Type B pancreatic cell (in vitro differentiated cells): ENCODE data around the gene HCST. TPM values are rescaled to one million over a fixed set of nuclear protein-coding genes. Genes with fewer than 3 reads are reported as not detected.

ENCODE experiments used
- DNase-seq: peaks from one replicate; pipeline ENCODE4 v3.0.0; 2021; ENCODE audit warnings: mixed read lengths; ENCODE audit not compliant: unreplicated experiment; ENCODE audit errors: extremely low spot score
- H3K27ac Mint-ChIP-seq: 2 replicates; pipeline ENCODE4 v1.8.0; 2021; ENCODE audit warnings: mild to moderate bottlenecking, mixed read lengths
- H3K27me3 Mint-ChIP-seq: 2 replicates; pipeline ENCODE4 v1.8.0; 2021; ENCODE audit warnings: mixed read lengths
- H3K36me3 Mint-ChIP-seq: 2 replicates; pipeline ENCODE4 v1.8.0; 2021; ENCODE audit warnings: mixed read lengths
- H3K4me1 Mint-ChIP-seq: one replicate; pipeline ENCODE4 v1.8.0; 2021; ENCODE audit warnings: mixed read lengths; ENCODE audit not compliant: unreplicated experiment
- H3K4me3 Mint-ChIP-seq: 2 replicates; pipeline ENCODE4 v1.8.0; 2021; ENCODE audit warnings: mild to moderate bottlenecking, mixed read lengths
- H3K9me3 Mint-ChIP-seq: 2 replicates; pipeline ENCODE4 v1.8.0; 2021; ENCODE audit warnings: mixed read lengths
- total RNA-seq: library from RNA; stranded (reverse); gene quantifications from 2 replicates; pipeline ENCODE4 v1.2.1, GENCODE V29; 2021; ENCODE audit warnings: low replicate concordance
- TF ChIP-seq, protein P1 (sequence below): fragments of 200-600 bp; sonication (generic); conservative IDR thresholded peaks from 2 replicates; pipeline ENCODE4 v1.5.0; 2021; ENCODE audit warnings: antibody characterized with exemption, mild to moderate bottlenecking

HCST gene
- total RNA-seq, 1 donor from 2014 or later: 1.3 TPM

DNA sequence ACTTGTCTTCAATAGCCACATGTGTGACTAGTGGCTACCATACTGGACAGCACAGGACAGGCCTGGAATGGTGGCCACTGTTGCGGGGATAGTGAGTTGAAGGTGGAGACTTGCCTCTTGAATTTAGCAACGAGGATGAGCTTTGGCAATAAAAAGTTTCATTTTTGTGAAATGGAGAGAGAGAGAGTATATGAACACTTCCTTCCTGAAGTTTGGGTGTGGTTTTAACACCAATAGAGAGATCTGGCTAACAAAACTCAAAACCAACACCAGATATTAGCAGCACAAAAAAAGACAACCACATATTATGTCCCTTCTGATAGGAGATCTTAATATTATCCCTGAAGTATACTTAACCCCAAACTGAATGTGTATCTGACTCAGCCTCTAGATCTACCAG, 27.5 kb downstream of the HCST start:
- H3K4me3 Mint-ChIP-seq: no peak overlapping the region
- no peak for DNase-seq
- H3K9me3 Mint-ChIP-seq: no peaks in the 10 kb centered on the region
- peaks cover 19% of the 10 kb centered on the region for H3K27me3 Mint-ChIP-seq
- TF ChIP-seq, protein P1, sequence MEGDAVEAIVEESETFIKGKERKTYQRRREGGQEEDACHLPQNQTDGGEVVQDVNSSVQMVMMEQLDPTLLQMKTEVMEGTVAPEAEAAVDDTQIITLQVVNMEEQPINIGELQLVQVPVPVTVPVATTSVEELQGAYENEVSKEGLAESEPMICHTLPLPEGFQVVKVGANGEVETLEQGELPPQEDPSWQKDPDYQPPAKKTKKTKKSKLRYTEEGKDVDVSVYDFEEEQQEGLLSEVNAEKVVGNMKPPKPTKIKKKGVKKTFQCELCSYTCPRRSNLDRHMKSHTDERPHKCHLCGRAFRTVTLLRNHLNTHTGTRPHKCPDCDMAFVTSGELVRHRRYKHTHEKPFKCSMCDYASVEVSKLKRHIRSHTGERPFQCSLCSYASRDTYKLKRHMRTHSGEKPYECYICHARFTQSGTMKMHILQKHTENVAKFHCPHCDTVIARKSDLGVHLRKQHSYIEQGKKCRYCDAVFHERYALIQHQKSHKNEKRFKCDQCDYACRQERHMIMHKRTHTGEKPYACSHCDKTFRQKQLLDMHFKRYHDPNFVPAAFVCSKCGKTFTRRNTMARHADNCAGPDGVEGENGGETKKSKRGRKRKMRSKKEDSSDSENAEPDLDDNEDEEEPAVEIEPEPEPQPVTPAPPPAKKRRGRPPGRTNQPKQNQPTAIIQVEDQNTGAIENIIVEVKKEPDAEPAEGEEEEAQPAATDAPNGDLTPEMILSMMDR: no peak
- no peak overlapping the region for H3K27ac Mint-ChIP-seq
- peaks cover 5% of the 10 kb centered on the region for H3K4me1 Mint-ChIP-seq
- H3K36me3 Mint-ChIP-seq: no peaks in the 10 kb centered on the region

DNA sequence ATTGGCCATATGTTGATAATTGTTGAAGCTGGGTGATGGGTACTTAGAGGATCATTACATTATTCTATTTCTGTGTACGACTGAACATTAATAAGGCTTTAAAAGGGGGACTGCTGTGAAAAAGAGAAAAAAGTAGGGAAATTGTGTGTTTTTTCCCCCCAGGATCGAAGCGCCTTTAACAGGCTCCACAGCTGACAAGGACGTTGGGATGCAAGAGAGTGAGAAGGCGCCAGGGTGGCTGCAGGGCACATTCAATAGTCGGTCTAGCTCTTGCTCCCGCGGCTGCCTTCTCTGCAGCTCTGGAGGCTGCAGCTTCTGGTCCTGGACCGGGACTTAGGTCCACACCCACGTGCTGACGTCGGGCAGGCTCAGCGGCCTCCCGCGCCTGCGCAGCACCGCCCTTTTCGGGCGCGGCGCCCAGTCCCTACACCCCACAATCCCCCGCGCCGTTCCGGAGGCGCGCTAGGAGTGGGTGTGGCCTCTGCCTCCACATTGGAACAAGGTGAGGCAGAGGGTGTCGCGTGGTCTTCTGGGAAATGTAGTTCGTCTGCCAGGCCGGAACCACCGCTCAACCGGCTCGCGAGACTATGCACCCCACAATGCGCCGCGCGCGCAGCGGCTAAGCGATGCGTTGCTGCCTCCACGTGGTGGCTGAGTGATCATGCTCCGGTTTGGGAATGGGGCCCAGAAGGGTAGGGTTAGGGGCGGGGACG, 29.0 kb downstream of the HCST start:
- no peaks in the 10 kb centered on the region for H3K36me3 Mint-ChIP-seq

DNA sequence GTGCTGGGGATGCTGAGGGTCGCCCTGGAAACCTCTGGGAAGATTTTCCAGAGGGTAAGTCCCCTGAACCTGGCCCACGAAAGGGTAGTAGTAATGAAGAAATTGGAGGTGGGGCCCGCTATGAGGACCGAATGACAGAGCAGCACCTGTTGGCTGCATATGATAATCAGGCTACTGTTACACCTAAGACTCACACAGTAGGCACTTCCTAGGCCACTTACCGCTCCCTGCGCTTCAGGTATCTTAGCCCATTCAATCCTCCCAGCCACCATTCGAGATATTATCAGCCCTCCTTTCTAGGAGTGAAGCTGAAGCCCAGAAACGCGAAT, 29.5 kb downstream of the HCST start:
- Mint-ChIP-seq H3K36me3 (no peaks in the 10 kb centered on the region), H3K4me3 (peak overlapping the region; percentile 78), H3K9me3 (no peaks in the 10 kb centered on the region), H3K27ac (no peak overlapping the region), H3K4me1 (peaks cover 11% of the 10 kb centered on the region), H3K27me3 (peaks cover 1% of the 10 kb centered on the region)
- TF ChIP-seq, protein P1: peak; percentile 6
- DNase-seq: no peak

More for the DNA sequence above, 29.0 kb downstream of the HCST start:
- Mint-ChIP-seq H3K27me3 (peaks cover 4% of the 10 kb centered on the region), H3K4me3 (peak overlapping the region; percentile 78), H3K27ac (peak overlapping the region; percentile 59), H3K9me3 (no peaks in the 10 kb centered on the region), H3K4me1 (peaks cover 11% of the 10 kb centered on the region)
- peak; percentile 99 for DNase-seq
- TF ChIP-seq, protein P1: peak; percentile 85

DNA sequence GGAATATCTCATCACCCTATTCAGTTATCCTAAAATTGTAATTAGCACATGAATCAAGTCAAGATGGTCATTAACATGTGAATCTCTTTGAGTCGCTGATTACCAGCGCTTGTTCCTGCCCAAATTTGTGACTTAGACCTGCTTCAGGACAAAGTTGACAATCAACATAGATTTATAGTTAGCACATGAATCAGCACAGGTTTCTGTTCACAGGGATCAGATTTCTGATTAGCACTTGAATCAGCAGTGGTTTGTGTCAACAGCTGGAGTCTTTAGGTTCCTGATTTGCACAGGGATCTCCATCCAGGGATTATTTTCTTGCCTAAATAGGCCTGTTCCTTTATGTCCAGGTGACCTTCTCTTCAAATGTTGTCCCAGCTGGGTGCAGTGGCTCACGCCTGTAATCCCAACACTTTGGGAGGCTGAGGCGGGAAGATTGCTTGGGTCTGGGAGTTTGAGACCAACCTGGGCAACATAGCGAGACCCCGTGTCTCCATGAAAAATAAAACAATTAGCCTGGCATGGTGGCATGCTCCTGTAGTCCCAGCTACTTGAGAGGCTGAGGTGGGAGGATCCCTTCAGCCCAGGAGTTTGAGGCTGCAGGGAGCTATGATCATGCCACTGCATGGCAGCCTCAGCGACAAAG, 30.1 kb downstream of the HCST start:
- Mint-ChIP-seq H3K27ac (no peak overlapping the region), H3K27me3 (no peaks in the 10 kb centered on the region), H3K9me3 (no peaks in the 10 kb centered on the region), H3K4me3 (no peak overlapping the region), H3K36me3 (no peaks in the 10 kb centered on the region), H3K4me1 (peaks cover 11% of the 10 kb centered on the region)
- TF ChIP-seq, protein P1: no peak
- no peak for DNase-seq

DNA sequence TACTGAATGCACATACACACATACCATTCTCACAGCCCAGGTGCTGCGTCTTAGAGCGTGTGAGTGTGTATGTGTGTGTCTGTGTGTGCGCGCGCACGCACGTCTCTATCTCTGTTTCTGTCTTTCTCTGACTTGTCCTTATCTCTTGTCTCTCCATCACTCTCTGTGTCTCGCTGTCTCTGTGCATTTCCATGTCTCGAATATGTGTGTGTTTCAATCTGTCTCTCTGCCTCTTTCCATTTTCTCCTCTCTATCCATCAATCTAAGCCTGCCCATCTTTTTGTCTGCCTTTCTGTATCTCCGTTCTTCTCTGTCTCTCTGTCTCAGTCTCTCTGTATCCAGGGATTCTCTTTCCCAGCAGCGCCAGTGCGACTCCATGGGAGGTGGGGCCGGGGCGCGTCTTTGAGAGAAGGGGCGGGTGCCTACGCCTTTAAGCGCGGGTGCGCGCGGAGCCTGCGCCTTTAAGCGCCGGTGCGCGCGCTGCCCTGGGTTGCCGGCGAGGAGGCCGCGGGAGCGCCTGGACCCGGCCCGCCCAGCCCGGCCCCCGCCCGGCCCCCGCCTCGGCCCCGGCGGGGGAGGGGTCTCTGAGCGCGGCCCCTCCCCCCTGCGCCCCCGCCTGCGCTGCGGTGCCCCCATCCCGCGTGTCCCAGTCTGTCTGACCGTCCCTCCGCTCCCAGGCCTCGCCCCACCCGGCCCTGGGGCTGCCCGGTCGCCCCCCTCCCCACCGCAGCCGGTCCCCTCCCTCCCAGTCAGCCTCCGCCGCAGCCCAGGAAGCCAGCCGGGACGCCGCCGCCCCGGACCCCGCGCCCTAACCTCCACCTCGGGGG, 33.8 kb downstream of the HCST start, which contains the start of gene LRFN3:
LRFN3 (plus strand) TSS at position 464 of the 827 bp plus-strand sequence. CDS start 3,052 bp downstream, outside the sequence.
- H3K27ac Mint-ChIP-seq: peak within 1 kb of the TSS; percentile 67
- H3K4me3 Mint-ChIP-seq: peak within 1 kb of the TSS; percentile 91
- H3K4me1 Mint-ChIP-seq: peaks cover 22% of the 10 kb centered on the region
- H3K36me3 Mint-ChIP-seq: peaks cover 10% of the 10 kb centered on the region
- DNase-seq: peak; percentile 81
- H3K27me3 Mint-ChIP-seq: no peaks in the 10 kb centered on the region
- TF ChIP-seq, protein P1: no peak
- no peaks in the 10 kb centered on the region for H3K9me3 Mint-ChIP-seq
